Activated T-cell treated with anti-CD3 and anti-CD28 coated beads, Interleukin-2, amount 50 U/mL, for 72 hours (primary cell): Measurements from ENCODE around the gene TPGS1. TPM values are rescaled to one million over a fixed set of nuclear protein-coding genes. Genes with fewer than 3 reads are reported as not detected.
A peak's percentile ranks its signal among the peaks of the same experiment; 100 is the strongest.

Source experiments
- ATAC-seq, 2 donors: fragments of 150-1000 bp; cut with Tn5 transposase; replicated peaks in 1 of 2; 2 replicates each; pipeline ENCODE4 v1.10.0; 2021; ENCODE audit warnings: moderate library complexity in 2 of 2, mild to moderate bottlenecking in 1 of 2
- DNase-seq, 2 donors: peaks; one replicate each; pipeline ENCODE4 v3.0.0; 2021 to 2022; ENCODE audit warnings: mixed read lengths in 1 of 2
- H3K27ac Mint-ChIP-seq: one replicate; pipeline ENCODE4 v1.8.0; 2022; ENCODE audit warnings: mild to moderate bottlenecking, moderate library complexity, mixed read lengths
- H3K27me3 Mint-ChIP-seq: one replicate; pipeline ENCODE4 v1.8.0; 2022; ENCODE audit warnings: low read depth, mixed read lengths
- H3K36me3 Mint-ChIP-seq, 2 donors: one replicate each; pipeline ENCODE4 v1.8.0; 2022; ENCODE audit warnings: mixed read lengths in 2 of 2, mild to moderate bottlenecking in 1 of 2; ENCODE audit not compliant: insufficient read depth in 2 of 2
- H3K4me1 Mint-ChIP-seq: one replicate; pipeline ENCODE4 v1.8.0; 2022; ENCODE audit warnings: low read depth, mixed read lengths
- H3K4me3 Mint-ChIP-seq, 2 donors: one replicate each; pipeline ENCODE4 v1.8.0; 2022; ENCODE audit warnings: mild to moderate bottlenecking in 2 of 2, mixed read lengths in 2 of 2, moderate library complexity in 2 of 2
- H3K9me3 Mint-ChIP-seq, 2 donors: one replicate each; pipeline ENCODE4 v1.8.0; 2022; ENCODE audit warnings: mixed read lengths in 2 of 2
- total RNA-seq, 2 donors: library from RNA; stranded (reverse); gene quantifications; one replicate each; pipeline ENCODE4 v1.2.3, GENCODE V29; 2022

Gene TPGS1
- total RNA-seq, 2 donors from 2014 or later: 11.9 to 12.1 TPM

- ATAC-seq: no peak
- Mint-ChIP-seq H3K27me3 (peaks cover 17% of the 10 kb centered on the region), H3K27ac (no peak overlapping the region), H3K4me1 (peaks cover 12% of the 10 kb centered on the region), H3K9me3 (peaks cover 16 to 18% of the 10 kb centered on the region in 2 donors), H3K36me3 (peaks cover 18 to 20% of the 10 kb centered on the region in 2 donors), H3K4me3 (no peak overlapping the region)
- no peak for DNase-seq
Measured at GRCh38 chr19:483332-484072, 23.8 kb upstream of the TPGS1 start.

GRCh38 chr19:484494-484893 lies 22.8 kb upstream of the TPGS1 start:
- Mint-ChIP-seq H3K4me3 (no peak overlapping the region), H3K27me3 (peaks cover 17% of the 10 kb centered on the region), H3K27ac (no peak overlapping the region), H3K4me1 (peaks cover 13% of the 10 kb centered on the region), H3K36me3 (peaks cover 18 to 20% of the 10 kb centered on the region in 2 donors), H3K9me3 (peaks cover 16 to 18% of the 10 kb centered on the region in 2 donors)
- DNase-seq: no peak
- no peak for ATAC-seq

- ATAC-seq (no peak), DNase-seq (no peak)
- peaks cover 14 to 15% of the 10 kb centered on the region in 2 donors for H3K9me3 Mint-ChIP-seq
- H3K4me3 Mint-ChIP-seq: no peak overlapping the region
- H3K27me3 Mint-ChIP-seq: peaks cover 17% of the 10 kb centered on the region
- H3K36me3 Mint-ChIP-seq: peaks cover 15 to 16% of the 10 kb centered on the region in 2 donors
- H3K4me1 Mint-ChIP-seq: peaks cover 13% of the 10 kb centered on the region
- H3K27ac Mint-ChIP-seq: no peak overlapping the region
Measured at GRCh38 chr19:485077-485476, 22.2 kb upstream of the TPGS1 start.

GRCh38 chr19:485583-486236 lies 21.6 kb upstream of the TPGS1 start:
- Mint-ChIP-seq H3K4me3 (no peak overlapping the region), H3K9me3 (peaks cover 8 to 10% of the 10 kb centered on the region in 2 donors), H3K27ac (no peak overlapping the region), H3K36me3 (peaks cover 8 to 10% of the 10 kb centered on the region in 2 donors), H3K4me1 (peaks cover 11% of the 10 kb centered on the region), H3K27me3 (peaks cover 17% of the 10 kb centered on the region)
- no peak for DNase-seq
- no peak for ATAC-seq

- peaks cover 1 to 3% of the 10 kb centered on the region in 2 donors for H3K9me3 Mint-ChIP-seq
- DNase-seq: peak; percentile 92 to 95
- H3K4me3 Mint-ChIP-seq: peak overlapping the region; percentile 88 to 89
- ATAC-seq: peak; percentile 89 to 92
- peaks cover 15% of the 10 kb centered on the region for H3K27me3 Mint-ChIP-seq
- H3K36me3 Mint-ChIP-seq: peaks cover 2% of the 10 kb centered on the region in 2 donors
- peak overlapping the region; percentile 93 for H3K27ac Mint-ChIP-seq
- peaks cover 14% of the 10 kb centered on the region for H3K4me1 Mint-ChIP-seq
Measured at GRCh38 chr19:488505-489417, 18.5 kb upstream of the TPGS1 start.

GRCh38 chr19:489418-490196 lies 17.7 kb upstream of the TPGS1 start:
- H3K4me1 Mint-ChIP-seq: peaks cover 16% of the 10 kb centered on the region
- H3K4me3 Mint-ChIP-seq: peak overlapping the region; percentile 72 to 89
- peaks cover 2 to 3% of the 10 kb centered on the region in 2 donors for H3K36me3 Mint-ChIP-seq
- ATAC-seq (no peak), DNase-seq (no peak)
- peaks cover 7% of the 10 kb centered on the region for H3K27me3 Mint-ChIP-seq
- H3K27ac Mint-ChIP-seq: no peak overlapping the region
- H3K9me3 Mint-ChIP-seq: peaks cover 2 to 4% of the 10 kb centered on the region in 2 donors

GRCh38 chr19:491146-491741 lies 16.1 kb upstream of the TPGS1 start:
- peaks cover 2 to 3% of the 10 kb centered on the region in 2 donors for H3K36me3 Mint-ChIP-seq
- H3K9me3 Mint-ChIP-seq: peaks cover 2 to 4% of the 10 kb centered on the region in 2 donors
- H3K4me1 Mint-ChIP-seq: peaks cover 16% of the 10 kb centered on the region
- ATAC-seq: no peak
- H3K27ac Mint-ChIP-seq: no peak overlapping the region
- no peaks in the 10 kb centered on the region for H3K27me3 Mint-ChIP-seq
- no peak overlapping the region for H3K4me3 Mint-ChIP-seq
- DNase-seq: peak; percentile 41 to 46

GRCh38 chr19:492091-492531 lies 15.2 kb upstream of the TPGS1 start:
- peak; percentile 12 to 14 for ATAC-seq
- H3K27ac Mint-ChIP-seq: no peak overlapping the region
- peak; percentile 54 to 57 for DNase-seq

GRCh38 chr19:493391-494170 lies 13.7 kb upstream of the TPGS1 start:
- Mint-ChIP-seq H3K36me3 (peaks cover 2 to 3% of the 10 kb centered on the region in 2 donors), H3K27ac (no peak overlapping the region), H3K4me3 (no peak overlapping the region), H3K27me3 (peaks cover 7% of the 10 kb centered on the region), H3K4me1 (peaks cover 11% of the 10 kb centered on the region), H3K9me3 (peaks cover 2 to 4% of the 10 kb centered on the region in 2 donors)
- ATAC-seq: no peak
- no peak for DNase-seq

More at GRCh38 chr19:492091-492531, 15.2 kb upstream of the TPGS1 start:
- peaks cover 2 to 4% of the 10 kb centered on the region in 2 donors for H3K9me3 Mint-ChIP-seq
- peaks cover 16% of the 10 kb centered on the region for H3K4me1 Mint-ChIP-seq
- no peak overlapping the region for H3K4me3 Mint-ChIP-seq
- peaks cover 2 to 3% of the 10 kb centered on the region in 2 donors for H3K36me3 Mint-ChIP-seq
- no peaks in the 10 kb centered on the region for H3K27me3 Mint-ChIP-seq

GRCh38 chr19:494171-495080 lies 12.9 kb upstream of the TPGS1 start:
- ATAC-seq: no peak
- peaks cover 11% of the 10 kb centered on the region for H3K4me1 Mint-ChIP-seq
- peaks cover 14% of the 10 kb centered on the region for H3K27me3 Mint-ChIP-seq
- H3K27ac Mint-ChIP-seq: no peak overlapping the region
- peaks cover 2 to 3% of the 10 kb centered on the region in 2 donors for H3K36me3 Mint-ChIP-seq
- H3K4me3 Mint-ChIP-seq: no peak overlapping the region
- H3K9me3 Mint-ChIP-seq: peaks cover 2 to 4% of the 10 kb centered on the region in 2 donors
- no peak for DNase-seq

GRCh38 chr19:495081-495401 lies 12.3 kb upstream of the TPGS1 start:
- Mint-ChIP-seq H3K9me3 (peaks cover 2 to 4% of the 10 kb centered on the region in 2 donors), H3K27me3 (peaks cover 18% of the 10 kb centered on the region), H3K36me3 (peaks cover 2 to 3% of the 10 kb centered on the region in 2 donors), H3K27ac (no peak overlapping the region), H3K4me3 (no peak overlapping the region), H3K4me1 (peaks cover 6% of the 10 kb centered on the region)
- DNase-seq: no peak
- no peak for ATAC-seq
